ENCODE data around the gene TERT. TPM values are rescaled to one million over a fixed set of nuclear protein-coding genes. Genes with fewer than 3 reads are reported as not detected.
"Not testable (repeated sequence)": the region's sequence is repeated elsewhere in the genome, so short reads cannot be mapped to it uniquely, and the experiment has no call there.

Gene TERT
- total and polyA plus RNA-seq, 2 donors (not counting 1 experiment from before 2014, with no cell fraction given) = 0.24 to 0.39 TPM

DNA sequence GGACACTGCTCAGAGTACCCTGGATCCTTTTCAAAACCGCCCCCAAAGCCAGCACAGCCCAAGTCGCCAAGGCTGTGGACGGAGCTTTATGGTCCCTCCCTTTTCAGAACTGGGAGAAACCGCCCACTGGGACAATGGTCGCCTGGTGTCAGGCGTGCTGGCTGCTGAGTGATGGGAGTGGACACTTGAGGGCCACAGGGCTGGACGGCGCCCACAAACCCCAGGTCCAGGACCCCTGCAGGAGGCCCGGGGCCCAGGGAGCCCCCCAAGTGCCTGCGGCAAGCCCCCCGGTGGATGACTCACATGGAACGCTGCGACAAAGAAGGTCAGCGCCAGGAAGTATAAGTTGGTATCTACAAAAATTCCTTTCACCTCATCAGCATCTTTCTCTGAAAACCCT, 39.1 kb upstream of the TERT start:
- no peak overlapping the region for H3K4me3 Mint-ChIP-seq
- ChIA-PET CTCF (no interaction called here), POLR2A (no interaction called here)
- Histone ChIP-seq H2AFZ (ENCODE audit: insufficient read depth, low read depth, low read length, poor library complexity, severe bottlenecking) (no peak overlapping the region), H3K4me2 (replicated peaks; ENCODE audit: low read depth, low read length, poor library complexity, severe bottlenecking) (no peak overlapping the region), H3K9me3 (ENCODE audit: control extremely low read depth in 1 of 3, control insufficient read depth in 2 of 3, insufficient read depth in 1 of 3, low read length in 2 of 3) (no peaks in the 10 kb centered on the region), H3K4me1 (ENCODE audit: control insufficient read depth in 2 of 2, insufficient read depth in 2 of 2, low read length in 2 of 2) (peaks cover 0 to 13% of the 10 kb centered on the region in 2 donors), H3K27me3 (replicated peaks in 1 of 4; ENCODE audit: control extremely low read depth in 1 of 4, control insufficient read depth in 3 of 4, insufficient read depth in 4 of 4, low read length in 3 of 4) (no peaks in the 10 kb centered on the region), H4K20me1 (ENCODE audit: control insufficient read depth, insufficient read depth, low read length, poor library complexity, severe bottlenecking) (peaks cover 68% of the 10 kb centered on the region), H3K27ac (ENCODE audit: low read length in 2 of 2) (no peak overlapping the region), H3K36me3 (replicated peaks in 1 of 2; ENCODE audit: control extremely low read depth in 1 of 2, control insufficient read depth in 1 of 2, extremely low read depth in 1 of 2, insufficient read depth in 2 of 2, low read length in 1 of 2) (peaks cover 0 to 90% of the 10 kb centered on the region in 2 experiments), H3K79me2 (ENCODE audit: control insufficient read depth, insufficient read depth, low read length) (peaks cover 50% of the 10 kb centered on the region), H3K4me3 (ENCODE audit: control extremely low read depth in 1 of 5, extremely low read depth in 1 of 5, insufficient read depth in 1 of 5, low read depth in 2 of 5, low read length in 4 of 5) (no peak overlapping the region), H3K9ac (ENCODE audit: low read length) (no peak overlapping the region)
- H3K4me1 Mint-ChIP-seq = peaks cover 9% of the 10 kb centered on the region
- 97% methylated on average over 6 of the region's 14 CpGs for WGBS (ENCODE audit: insufficient coverage)
- ATAC-seq (ENCODE audit: low read depth) (no peak), DNase-seq (no peak)
- H3K9me3 Mint-ChIP-seq (ENCODE audit: insufficient read depth) = no peaks in the 10 kb centered on the region
- TF ChIP-seq, protein P1, sequence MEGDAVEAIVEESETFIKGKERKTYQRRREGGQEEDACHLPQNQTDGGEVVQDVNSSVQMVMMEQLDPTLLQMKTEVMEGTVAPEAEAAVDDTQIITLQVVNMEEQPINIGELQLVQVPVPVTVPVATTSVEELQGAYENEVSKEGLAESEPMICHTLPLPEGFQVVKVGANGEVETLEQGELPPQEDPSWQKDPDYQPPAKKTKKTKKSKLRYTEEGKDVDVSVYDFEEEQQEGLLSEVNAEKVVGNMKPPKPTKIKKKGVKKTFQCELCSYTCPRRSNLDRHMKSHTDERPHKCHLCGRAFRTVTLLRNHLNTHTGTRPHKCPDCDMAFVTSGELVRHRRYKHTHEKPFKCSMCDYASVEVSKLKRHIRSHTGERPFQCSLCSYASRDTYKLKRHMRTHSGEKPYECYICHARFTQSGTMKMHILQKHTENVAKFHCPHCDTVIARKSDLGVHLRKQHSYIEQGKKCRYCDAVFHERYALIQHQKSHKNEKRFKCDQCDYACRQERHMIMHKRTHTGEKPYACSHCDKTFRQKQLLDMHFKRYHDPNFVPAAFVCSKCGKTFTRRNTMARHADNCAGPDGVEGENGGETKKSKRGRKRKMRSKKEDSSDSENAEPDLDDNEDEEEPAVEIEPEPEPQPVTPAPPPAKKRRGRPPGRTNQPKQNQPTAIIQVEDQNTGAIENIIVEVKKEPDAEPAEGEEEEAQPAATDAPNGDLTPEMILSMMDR (IDR thresholded peaks at IDR 0.05) = no peak
- TF ChIP-seq EZH2 (IDR thresholded peaks at IDR 0.05; ENCODE audit: borderline replicate concordance, insufficient read depth, low read depth, low read length, poor library complexity, severe bottlenecking) = no peak
- H3K27ac Mint-ChIP-seq = no peak overlapping the region
- H3K27me3 Mint-ChIP-seq = no peaks in the 10 kb centered on the region
- intact Hi-C loops (cut with micrococcal nuclease) = no loop called here

DNA sequence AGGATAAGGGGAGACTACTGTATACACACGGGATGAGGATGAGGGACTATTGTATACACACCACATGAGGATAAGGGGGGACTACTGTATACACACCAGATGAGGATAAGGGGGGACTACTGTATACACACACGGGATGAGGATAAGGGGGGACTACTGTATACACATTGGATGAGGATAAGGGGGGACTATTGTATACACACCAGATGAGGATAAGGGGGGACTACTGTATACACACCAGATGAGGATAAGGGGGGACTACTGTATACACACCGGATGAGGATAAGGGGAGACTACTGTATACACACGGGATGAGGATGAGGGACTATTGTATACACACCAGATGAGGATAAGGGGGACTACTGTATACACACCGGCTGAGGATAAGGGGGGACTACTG, 38.4 kb upstream of the TERT start:
- DNase-seq; H3K4me2 ChIP-seq (replicated peaks; ENCODE audit: low read depth, low read length, poor library complexity, severe bottlenecking); H3K9me3 Mint-ChIP-seq (ENCODE audit: insufficient read depth); H3K27ac Mint-ChIP-seq; H3K4me3 Mint-ChIP-seq; ATAC-seq (ENCODE audit: low read depth); intact Hi-C loops (cut with micrococcal nuclease); H3K9me3 ChIP-seq (ENCODE audit: control extremely low read depth in 1 of 3, control insufficient read depth in 2 of 3, insufficient read depth in 1 of 3, low read length in 2 of 3); H3K4me3 ChIP-seq (ENCODE audit: control extremely low read depth in 1 of 5, extremely low read depth in 1 of 5, insufficient read depth in 1 of 5, low read depth in 2 of 5, low read length in 4 of 5); H3K4me1 Mint-ChIP-seq; H3K27me3 ChIP-seq (replicated peaks in 1 of 4; ENCODE audit: control extremely low read depth in 1 of 4, control insufficient read depth in 3 of 4, insufficient read depth in 4 of 4, low read length in 3 of 4); CTCF ChIA-PET; H3K27ac ChIP-seq (ENCODE audit: low read length in 2 of 2); H3K27me3 Mint-ChIP-seq; POLR2A ChIA-PET; H2AFZ ChIP-seq (ENCODE audit: insufficient read depth, low read depth, low read length, poor library complexity, severe bottlenecking); H3K9ac ChIP-seq (ENCODE audit: low read length): not testable (repeated sequence)
- H3K4me1 ChIP-seq (ENCODE audit: control insufficient read depth in 2 of 2, insufficient read depth in 2 of 2, low read length in 2 of 2) = peaks cover 0 to 13% of the 10 kb centered on the region in 2 donors
- peaks cover 70% of the 10 kb centered on the region for H4K20me1 ChIP-seq (ENCODE audit: control insufficient read depth, insufficient read depth, low read length, poor library complexity, severe bottlenecking)
- peaks cover 0 to 90% of the 10 kb centered on the region in 2 experiments for H3K36me3 ChIP-seq (replicated peaks in 1 of 2; ENCODE audit: control extremely low read depth in 1 of 2, control insufficient read depth in 1 of 2, extremely low read depth in 1 of 2, insufficient read depth in 2 of 2, low read length in 1 of 2)
- H3K79me2 ChIP-seq (ENCODE audit: control insufficient read depth, insufficient read depth, low read length) = peaks cover 52% of the 10 kb centered on the region
- WGBS (ENCODE audit: insufficient coverage) = 100% methylated on average over 1 of the region's 5 CpGs
